Measurements from ENCODE around the gene TNKS1BP1. TPM values are rescaled to one million over a fixed set of nuclear protein-coding genes. Genes with fewer than 3 reads are reported as not detected.
A peak's percentile ranks its signal among the peaks of the same experiment; 100 is the strongest.

TNKS1BP1 gene
- total RNA-seq, 1 donor from 2014 or later = 11.7 TPM

- Mint-ChIP-seq H3K9me3 (peaks cover 15% of the 10 kb centered on the region), H3K27me3 (ENCODE audit: insufficient read depth, low read depth) (peaks cover 7% of the 10 kb centered on the region), H3K4me1 (peaks cover 34% of the 10 kb centered on the region), H3K36me3 (peaks cover 2% of the 10 kb centered on the region), H3K4me3 (peak overlapping the region; percentile 17), H3K27ac (peak overlapping the region; percentile 57)
- DNase-seq (ENCODE audit: low spot score) = peak; percentile 54
- H3K27me3 ChIP-seq = no peaks in the 10 kb centered on the region
- no peak overlapping the region for H3K9ac ChIP-seq
- peak overlapping the region; percentile 51 for H3K4me2 ChIP-seq
- no peaks in the 10 kb centered on the region for H3K36me3 ChIP-seq
- peak overlapping the region; percentile 9 for H2AFZ ChIP-seq (replicated peaks)
- peak overlapping the region; percentile 16 for H3K4me3 ChIP-seq
- peak overlapping the region; percentile 82 for H3K27ac ChIP-seq
- no peaks in the 10 kb centered on the region for H4K20me1 ChIP-seq (ENCODE audit: low read depth)
- no peak for TF ChIP-seq EZH2 (IDR thresholded peaks at IDR 0.05)
- no peak for TF ChIP-seq CTCF (IDR thresholded peaks at IDR 0.05)
- no peak for TF ChIP-seq EZH2phosphoT487 (IDR thresholded peaks at IDR 0.05)
- H3F3A ChIP-seq (ENCODE audit: low read depth) = peaks cover 30% of the 10 kb centered on the region
- H3K79me2 ChIP-seq (ENCODE audit: low read depth) = no peaks in the 10 kb centered on the region
- H3K4me1 ChIP-seq = peaks cover 34% of the 10 kb centered on the region
- no peaks in the 10 kb centered on the region for H3K9me3 ChIP-seq (ENCODE audit: low read depth)
Measured at GRCh38 chr11:57353852-57354251, 29.1 kb upstream of the TNKS1BP1 start.

GRCh38 chr11:57353446-57353845 is 28.7 kb upstream of the TNKS1BP1 start:
- no peaks in the 10 kb centered on the region for H4K20me1 ChIP-seq (ENCODE audit: low read depth)
- peak overlapping the region; percentile 82 for H3K27ac ChIP-seq
- Mint-ChIP-seq H3K4me3 (peak overlapping the region; percentile 54), H3K36me3 (peaks cover 2% of the 10 kb centered on the region), H3K4me1 (peaks cover 31% of the 10 kb centered on the region), H3K27me3 (ENCODE audit: insufficient read depth, low read depth) (peaks cover 5% of the 10 kb centered on the region), H3K9me3 (peaks cover 15% of the 10 kb centered on the region), H3K27ac (peak overlapping the region; percentile 61)
- peak overlapping the region; percentile 51 for H3K4me2 ChIP-seq
- peak overlapping the region; percentile 16 for H3K4me3 ChIP-seq
- H3K27me3 ChIP-seq = no peaks in the 10 kb centered on the region
- TF ChIP-seq CTCF (IDR thresholded peaks at IDR 0.05) (no peak), EZH2phosphoT487 (IDR thresholded peaks at IDR 0.05) (no peak), EZH2 (IDR thresholded peaks at IDR 0.05) (no peak)
- H3K9ac ChIP-seq = no peak overlapping the region
- H3K9me3 ChIP-seq (ENCODE audit: low read depth) = no peaks in the 10 kb centered on the region
- H3K4me1 ChIP-seq = peaks cover 32% of the 10 kb centered on the region
- peaks cover 30% of the 10 kb centered on the region for H3F3A ChIP-seq (ENCODE audit: low read depth)
- peak overlapping the region; percentile 9 for H2AFZ ChIP-seq (replicated peaks)
- no peaks in the 10 kb centered on the region for H3K79me2 ChIP-seq (ENCODE audit: low read depth)
- no peaks in the 10 kb centered on the region for H3K36me3 ChIP-seq
- DNase-seq (ENCODE audit: low spot score) = peak; percentile 70

- Histone ChIP-seq H3K27ac (peak overlapping the region; percentile 82), H3K27me3 (no peaks in the 10 kb centered on the region), H3K36me3 (no peaks in the 10 kb centered on the region), H3F3A (ENCODE audit: low read depth) (peaks cover 30% of the 10 kb centered on the region), H3K4me1 (peaks cover 32% of the 10 kb centered on the region), H3K4me3 (peak overlapping the region; percentile 16), H4K20me1 (ENCODE audit: low read depth) (no peaks in the 10 kb centered on the region), H3K79me2 (ENCODE audit: low read depth) (no peaks in the 10 kb centered on the region), H2AFZ (replicated peaks) (peak overlapping the region; percentile 9), H3K9ac (no peak overlapping the region), H3K9me3 (ENCODE audit: low read depth) (no peaks in the 10 kb centered on the region), H3K4me2 (peak overlapping the region; percentile 51)
- peaks cover 2% of the 10 kb centered on the region for H3K36me3 Mint-ChIP-seq
- DNase-seq (ENCODE audit: low spot score) = no peak
- peaks cover 5% of the 10 kb centered on the region for H3K27me3 Mint-ChIP-seq (ENCODE audit: insufficient read depth, low read depth)
- H3K4me3 Mint-ChIP-seq = peak overlapping the region; percentile 54
- H3K4me1 Mint-ChIP-seq = peaks cover 31% of the 10 kb centered on the region
- H3K9me3 Mint-ChIP-seq = peaks cover 15% of the 10 kb centered on the region
- H3K27ac Mint-ChIP-seq = peak overlapping the region; percentile 61
- no peak for TF ChIP-seq EZH2 (IDR thresholded peaks at IDR 0.05)
- no peak for TF ChIP-seq EZH2phosphoT487 (IDR thresholded peaks at IDR 0.05)
Measured at GRCh38 chr11:57353036-57353435, 28.3 kb upstream of the TNKS1BP1 start.

- H3K4me1 ChIP-seq = peaks cover 30% of the 10 kb centered on the region
- no peak overlapping the region for H3K9ac ChIP-seq
- no peaks in the 10 kb centered on the region for H4K20me1 ChIP-seq (ENCODE audit: low read depth)
- H3K36me3 ChIP-seq = no peaks in the 10 kb centered on the region
- DNase-seq (ENCODE audit: low spot score) = peak; percentile 83
- H3K27me3 ChIP-seq = no peaks in the 10 kb centered on the region
- H3K36me3 Mint-ChIP-seq = peaks cover 2% of the 10 kb centered on the region
- H3F3A ChIP-seq (ENCODE audit: low read depth) = peaks cover 28% of the 10 kb centered on the region
- peaks cover 33% of the 10 kb centered on the region for H3K4me1 Mint-ChIP-seq
- no peak overlapping the region for H3K4me3 ChIP-seq
- peak; percentile 88 for TF ChIP-seq CTCF (IDR thresholded peaks at IDR 0.05)
- no peak for TF ChIP-seq EZH2 (IDR thresholded peaks at IDR 0.05)
- no peak overlapping the region for H3K4me2 ChIP-seq
- H3K9me3 Mint-ChIP-seq = peaks cover 15% of the 10 kb centered on the region
- H3K9me3 ChIP-seq (ENCODE audit: low read depth) = no peaks in the 10 kb centered on the region
- H3K27me3 Mint-ChIP-seq (ENCODE audit: insufficient read depth, low read depth) = peaks cover 9% of the 10 kb centered on the region
- H3K4me3 Mint-ChIP-seq = peak overlapping the region; percentile 49
- H3K79me2 ChIP-seq (ENCODE audit: low read depth) = no peaks in the 10 kb centered on the region
- H3K27ac ChIP-seq = no peak overlapping the region
- peak overlapping the region; percentile 100 for H2AFZ ChIP-seq (replicated peaks)
- peak overlapping the region; percentile 26 for H3K27ac Mint-ChIP-seq
Measured at GRCh38 chr11:57349491-57350274, 24.9 kb upstream of the TNKS1BP1 start.
